Vagina (tissue), 2 donors: Measurements from ENCODE around the gene UST. TPM values are rescaled to one million over a fixed set of nuclear protein-coding genes. Genes with fewer than 3 reads are reported as not detected.
"Not testable (repeated sequence)": the region's sequence is repeated elsewhere in the genome, so short reads cannot be mapped to it uniquely, and the experiment has no call there.

Experiments used
- DNase-seq, 2 donors: peaks; one replicate each; pipeline ENCODE4 v3.0.0-alpha.2; 2017; ENCODE audit errors: extremely low spot score in 2 of 2
- H3K27ac ChIP-seq: fragments of 200-600 bp; sonication (generic); one replicate; pipeline ENCODE4 v1.5.1; 2019
- H3K27me3 ChIP-seq: fragments of 200-600 bp; sonication (generic); one replicate; pipeline ENCODE4 v1.5.1; 2019
- H3K36me3 ChIP-seq, 2 donors: fragments of 200-600 bp; sonication (generic); one replicate each; pipeline ENCODE4 v1.5.1; 2017 to 2019
- H3K4me1 ChIP-seq: fragments of 200-600 bp; sonication (generic); one replicate; pipeline ENCODE4 v1.5.1; 2019
- H3K4me3 ChIP-seq, 2 donors: fragments of 200-600 bp; sonication (generic); 1 replicate in 1 of 2; 2 replicates in 1 of 2; pipeline ENCODE4 v1.5.1; 2016 to 2019
- H3K9me3 ChIP-seq: fragments of 200-600 bp; sonication (generic); one replicate; pipeline ENCODE4 v1.5.1; 2019
- POLR2A ChIP-seq, 2 donors: fragments of 450-650 bp; IDR thresholded peaks; one replicate each; pipeline ENCODE4 v1.6.1; 2017; ENCODE audit warnings: antibody characterized with exemption in 2 of 2, mild to moderate bottlenecking in 2 of 2, moderate library complexity in 2 of 2
- POLR2AphosphoS5 ChIP-seq, 2 donors: sonication (generic); formaldehyde crosslinking; IDR thresholded peaks; one replicate each; pipeline ENCODE4 v1.9.0; 2017; ENCODE audit warnings: antibody characterized with exemption in 2 of 2, mild to moderate bottlenecking in 2 of 2, low read depth in 1 of 2; ENCODE audit not compliant: insufficient read depth in 1 of 2
- intact Hi-C: fragments of 100-400 bp; cut with DNase I; formaldehyde crosslinking; loops from one replicate; pipeline ENCODE4 v1.15.1; 2023
- total RNA-seq: library from RNA; depleted of rRNA; stranded (reverse); fragments of >200 nt; gene quantifications from one replicate; pipeline ENCODE4 v1.2.3, GENCODE V29; 2016
- TF ChIP-seq, protein P1 (sequence below), 3 experiments: fragments of 450-650 bp in 2 of 3; fragments of 200-600 bp in 1 of 3; sonication (generic) in 1 of 3; IDR thresholded peaks; one replicate each; pipeline ENCODE4 v1.5.1; 2017 to 2019; ENCODE audit warnings: antibody characterized with exemption in 3 of 3, mild to moderate bottlenecking in 2 of 3, moderate library complexity in 2 of 3

Gene UST
- total RNA-seq, 1 donor from 2014 or later = 14.2 TPM

- Histone ChIP-seq H3K9me3 (peaks cover 7% of the 10 kb centered on the region), H3K27ac (no peak overlapping the region), H3K4me1 (peaks cover 8% of the 10 kb centered on the region), H3K4me3 (no peak overlapping the region), H3K36me3 (no peaks in the 10 kb centered on the region), H3K27me3 (no peaks in the 10 kb centered on the region)
- TF ChIP-seq, protein P1, sequence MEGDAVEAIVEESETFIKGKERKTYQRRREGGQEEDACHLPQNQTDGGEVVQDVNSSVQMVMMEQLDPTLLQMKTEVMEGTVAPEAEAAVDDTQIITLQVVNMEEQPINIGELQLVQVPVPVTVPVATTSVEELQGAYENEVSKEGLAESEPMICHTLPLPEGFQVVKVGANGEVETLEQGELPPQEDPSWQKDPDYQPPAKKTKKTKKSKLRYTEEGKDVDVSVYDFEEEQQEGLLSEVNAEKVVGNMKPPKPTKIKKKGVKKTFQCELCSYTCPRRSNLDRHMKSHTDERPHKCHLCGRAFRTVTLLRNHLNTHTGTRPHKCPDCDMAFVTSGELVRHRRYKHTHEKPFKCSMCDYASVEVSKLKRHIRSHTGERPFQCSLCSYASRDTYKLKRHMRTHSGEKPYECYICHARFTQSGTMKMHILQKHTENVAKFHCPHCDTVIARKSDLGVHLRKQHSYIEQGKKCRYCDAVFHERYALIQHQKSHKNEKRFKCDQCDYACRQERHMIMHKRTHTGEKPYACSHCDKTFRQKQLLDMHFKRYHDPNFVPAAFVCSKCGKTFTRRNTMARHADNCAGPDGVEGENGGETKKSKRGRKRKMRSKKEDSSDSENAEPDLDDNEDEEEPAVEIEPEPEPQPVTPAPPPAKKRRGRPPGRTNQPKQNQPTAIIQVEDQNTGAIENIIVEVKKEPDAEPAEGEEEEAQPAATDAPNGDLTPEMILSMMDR (IDR thresholded peaks at IDR 0.05) = no peak
- TF ChIP-seq POLR2AphosphoS5 (IDR thresholded peaks at IDR 0.05; ENCODE audit: insufficient read depth in 1 of 2, low read depth in 1 of 2) (no peak), POLR2A (IDR thresholded peaks at IDR 0.05) (no peak)
- intact Hi-C loops = no loop called here
- no peak for DNase-seq
These were observed 351.0 kb downstream of the UST start for GRCh38 chr6:149097794-149098193.

DNA sequence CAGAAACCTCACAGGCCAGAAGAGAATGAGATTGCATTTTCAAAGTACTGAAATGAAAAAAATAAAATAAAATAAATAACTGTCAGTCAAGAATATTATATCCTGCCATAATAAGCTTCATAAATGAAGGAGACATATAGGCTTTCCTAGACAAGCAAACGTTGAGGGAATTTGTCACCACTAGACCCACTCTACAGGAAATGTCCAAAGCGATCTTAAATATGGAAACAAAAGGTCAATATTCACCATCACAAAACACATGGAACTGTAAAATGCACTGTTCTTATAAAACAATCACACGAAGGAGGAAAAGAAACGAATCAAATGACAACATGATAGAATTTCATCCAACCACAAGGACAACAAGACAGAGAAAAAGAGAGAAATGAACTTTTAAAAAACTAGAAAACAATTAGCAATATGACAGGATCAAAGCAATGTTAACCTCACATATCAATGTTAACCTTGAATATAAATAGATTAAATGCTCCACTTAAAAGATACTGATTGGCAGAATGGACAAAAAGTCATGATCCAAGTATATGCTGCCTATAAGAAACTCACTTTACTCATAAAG lies 352.0 kb downstream of the UST start:
- no peak overlapping the region for H3K27ac ChIP-seq
- DNase-seq = no peak
- peaks cover 2% of the 10 kb centered on the region for H3K4me1 ChIP-seq
- intact Hi-C loops = no loop called here
- no peaks in the 10 kb centered on the region for H3K27me3 ChIP-seq
- no peaks in the 10 kb centered on the region for H3K36me3 ChIP-seq
- H3K9me3 ChIP-seq = peaks cover 7% of the 10 kb centered on the region
- H3K4me3 ChIP-seq = no peak overlapping the region
- TF ChIP-seq, protein P1 (IDR thresholded peaks at IDR 0.05) = no peak
- TF ChIP-seq POLR2A (IDR thresholded peaks at IDR 0.05) (no peak), POLR2AphosphoS5 (IDR thresholded peaks at IDR 0.05; ENCODE audit: insufficient read depth in 1 of 2, low read depth in 1 of 2) (no peak)

DNA sequence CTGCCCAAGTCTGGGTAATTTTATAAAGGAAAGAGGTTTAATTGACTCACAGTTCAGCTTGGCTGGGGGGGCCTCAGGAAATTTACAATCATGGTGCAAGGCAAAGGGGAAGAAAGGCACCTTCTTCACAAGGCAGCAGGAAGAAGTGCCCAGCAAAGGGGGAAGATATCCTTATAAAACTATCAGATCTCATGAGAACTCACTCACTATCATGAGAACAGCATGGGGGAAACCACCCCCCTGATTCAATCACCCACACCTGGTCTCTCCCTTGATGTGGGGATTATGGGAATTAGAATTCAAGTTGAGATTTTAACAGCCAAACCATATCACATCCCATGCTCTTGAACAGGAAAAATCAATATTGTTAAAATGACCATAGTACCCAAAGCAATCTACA lies 355.5 kb downstream of the UST start:
- intact Hi-C loops = no loop called here
- Histone ChIP-seq H3K9me3 (peaks cover 7% of the 10 kb centered on the region), H3K36me3 (no peaks in the 10 kb centered on the region), H3K4me3 (no peak overlapping the region), H3K4me1 (no peaks in the 10 kb centered on the region), H3K27me3 (no peaks in the 10 kb centered on the region), H3K27ac (no peak overlapping the region)
- no peak for DNase-seq
- TF ChIP-seq, protein P1 (IDR thresholded peaks at IDR 0.05) = no peak
- TF ChIP-seq POLR2A (IDR thresholded peaks at IDR 0.05) (no peak), POLR2AphosphoS5 (IDR thresholded peaks at IDR 0.05; ENCODE audit: insufficient read depth in 1 of 2, low read depth in 1 of 2) (no peak)

GRCh38 chr6:149103950-149104349 lies 357.1 kb downstream of the UST start:
- H3K27ac ChIP-seq, H3K9me3 ChIP-seq, H3K36me3 ChIP-seq, H3K4me3 ChIP-seq, intact Hi-C loops, DNase-seq, H3K27me3 ChIP-seq, H3K4me1 ChIP-seq: not testable (repeated sequence)

DNA sequence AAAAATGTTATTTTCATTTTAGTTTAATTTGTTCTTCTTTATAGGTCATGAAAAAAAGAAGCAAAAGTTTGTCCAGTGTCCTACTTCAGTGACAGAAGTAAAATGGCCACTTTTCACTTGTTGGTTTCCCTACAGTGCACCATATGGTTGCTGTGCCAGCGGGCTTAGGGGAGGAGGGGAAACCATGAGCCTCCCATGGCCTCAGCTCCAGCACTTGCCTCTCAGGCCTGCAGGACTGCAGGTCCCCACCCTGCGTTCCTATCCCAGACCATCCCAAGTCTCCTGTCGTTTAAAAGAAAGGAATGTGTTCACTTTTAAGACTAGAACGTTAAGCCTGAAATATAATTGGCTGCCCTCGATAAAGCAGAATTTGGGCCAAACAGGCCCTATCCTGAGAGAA lies 360.7 kb downstream of the UST start:
- intact Hi-C loops = no loop called here
- TF ChIP-seq POLR2A (IDR thresholded peaks at IDR 0.05) (no peak), POLR2AphosphoS5 (IDR thresholded peaks at IDR 0.05; ENCODE audit: insufficient read depth in 1 of 2, low read depth in 1 of 2) (no peak)
- TF ChIP-seq, protein P1 (IDR thresholded peaks at IDR 0.05) = no peak
- Histone ChIP-seq H3K36me3 (no peaks in the 10 kb centered on the region), H3K4me3 (no peak overlapping the region), H3K27me3 (no peaks in the 10 kb centered on the region), H3K4me1 (no peaks in the 10 kb centered on the region), H3K9me3 (no peaks in the 10 kb centered on the region), H3K27ac (no peak overlapping the region)
- no peak for DNase-seq
